Activated CD8-positive, alpha-beta T cell treated with anti-CD3 and anti-CD28 coated beads for 36 hours (primary cell): ENCODE measurements around the gene ATP2A2. TPM values are rescaled to one million over a fixed set of nuclear protein-coding genes. Genes with fewer than 3 reads are reported as not detected.
A peak's percentile ranks its signal among the peaks of the same experiment; 100 is the strongest.

ENCODE experiments used
- ATAC-seq: fragments of 200-7000 bp; cut with Tn5 transposase; one replicate; pipeline ENCODE4 v1.10.0; 2021; ENCODE audit warnings: mild to moderate bottlenecking, moderate library complexity
- CTCF ChIA-PET: fragments of 350-600 bp; sonication (Branson Sonifier 250); formaldehyde crosslinking; loops from one replicate; lab custom pipeline; 2021; ENCODE audit warnings: antibody characterized with exemption; lab: Charles Lee
- POLR2A ChIA-PET: fragments of 350-600 bp; sonication (Branson Sonifier 250); formaldehyde crosslinking; loops from one replicate; lab custom pipeline; 2021; ENCODE audit warnings: antibody characterized with exemption; lab: Charles Lee
- DNase-seq: peaks from one replicate; pipeline ENCODE4 v3.0.0-alpha.2; 2020
- H3K27ac Mint-ChIP-seq: one replicate; pipeline ENCODE4 v1.8.0; 2021; ENCODE audit warnings: mild to moderate bottlenecking, mixed read lengths
- H3K27me3 Mint-ChIP-seq: one replicate; pipeline ENCODE4 v1.8.0; 2021; ENCODE audit warnings: mixed read lengths
- H3K36me3 Mint-ChIP-seq: one replicate; pipeline ENCODE4 v1.8.0; 2021; ENCODE audit warnings: low read depth, mixed read lengths
- H3K4me1 Mint-ChIP-seq: one replicate; pipeline ENCODE4 v1.8.0; 2021; ENCODE audit warnings: low read depth, mixed read lengths
- H3K4me3 Mint-ChIP-seq: one replicate; pipeline ENCODE4 v1.8.0; 2021; ENCODE audit warnings: mild to moderate bottlenecking, moderate library complexity, mixed read lengths
- H3K9me3 Mint-ChIP-seq: one replicate; pipeline ENCODE4 v1.8.0; 2021; ENCODE audit warnings: mixed read lengths
- CTCF ChIP-seq: fragments of 200-600 bp; IDR thresholded peaks from one replicate; pipeline ENCODE4 v1.8.0; 2022; ENCODE audit warnings: antibody characterized with exemption, mild to moderate bottlenecking
- intact Hi-C: fragments of 100-400 bp; cut with micrococcal nuclease; formaldehyde crosslinking; loops from one replicate; pipeline ENCODE4 v1.10.0; 2022
- total RNA-seq, 2 experiments: library from RNA; stranded (reverse); gene quantifications; one replicate each; pipeline ENCODE4 v1.2.3, GENCODE V29; 2021

Gene ATP2A2
- total RNA-seq: 100 to 1,000 TPM; 107 to 111 TPM

GRCh38 chr12:110280779-110281548 is at the start of gene ATP2A2:
Gene ATP2A2, plus strand, starts transcription at chr12:110281247. Its CDS starts 543 bp downstream, at chr12:110281790.
- POLR2A ChIA-PET: interaction anchor here (0.6 to 3.4 kb wide), 23 partner anchors 8 to 383 kb away, joined by 3 to 22 read pairs (median 3); partner anchors contain the start of gene IFT81
- peak; percentile 89 for DNase-seq
- CTCF ChIA-PET: interaction anchor here (0.9 to 4.2 kb wide), 4 partner anchors 15 to 187 kb away, joined by 3 to 17 read pairs (median 4); partner anchors contain the start of genes FAM216A and GPN3
- intact Hi-C loops: no loop called here
- peak; percentile 84 for ATAC-seq
- Mint-ChIP-seq H3K27me3 (peaks cover 3% of the 10 kb centered on the region), H3K4me1 (peaks cover 39% of the 10 kb centered on the region), H3K27ac (peak within 1 kb of the TSS; percentile 88), H3K36me3 (peaks cover 37% of the 10 kb centered on the region), H3K9me3 (no peaks in the 10 kb centered on the region), H3K4me3 (peak within 1 kb of the TSS; percentile 94)
- no peak for TF ChIP-seq CTCF

DNA sequence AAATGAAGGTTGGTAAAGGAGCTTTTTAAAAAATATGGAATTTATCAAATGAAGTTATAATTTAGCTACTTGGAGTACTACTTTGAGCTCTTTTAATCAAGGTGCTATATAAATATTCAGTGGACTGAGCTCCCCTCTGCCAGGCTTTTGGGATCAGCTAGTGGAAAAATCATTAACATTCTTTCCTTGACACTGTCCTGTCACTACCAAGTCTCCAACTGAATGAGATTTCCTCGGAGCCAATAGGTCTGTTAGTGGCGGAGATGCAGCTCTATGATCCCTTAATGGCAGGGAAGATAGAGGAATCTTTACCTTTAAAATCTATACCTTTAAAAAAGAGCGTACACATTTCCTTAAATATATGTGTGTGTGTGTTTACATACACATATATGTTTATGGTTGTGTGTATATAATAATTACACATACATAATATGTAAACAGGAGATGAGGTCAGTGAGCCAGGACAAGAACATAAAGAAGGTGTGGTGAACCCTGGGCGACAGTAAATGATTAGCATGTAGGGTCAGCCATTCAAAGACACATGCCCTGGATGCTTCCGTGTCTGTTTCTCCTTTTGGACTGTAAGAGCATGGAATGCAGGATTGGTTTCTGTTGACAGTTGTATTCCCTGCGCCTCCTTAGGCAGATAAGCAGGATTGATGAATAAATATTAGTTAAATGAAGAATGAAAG is 47.7 kb upstream of the ATP2A2 start:
- ChIA-PET POLR2A (interaction anchor here (0.6 kb wide), 1 partner anchor 929 kb away, joined by 3 read pairs; no protein-coding TSS in a partner anchor), CTCF (interaction anchor here (0.7 kb wide), 1 partner anchor 9 kb away, joined by 3 read pairs; no protein-coding TSS in a partner anchor)
- no peak for TF ChIP-seq CTCF
- H3K4me1 Mint-ChIP-seq: peaks cover 2% of the 10 kb centered on the region
- H3K4me3 Mint-ChIP-seq: no peak overlapping the region
- H3K9me3 Mint-ChIP-seq: no peaks in the 10 kb centered on the region
- no peaks in the 10 kb centered on the region for H3K36me3 Mint-ChIP-seq
- H3K27ac Mint-ChIP-seq: no peak overlapping the region
- no peaks in the 10 kb centered on the region for H3K27me3 Mint-ChIP-seq
- intact Hi-C loops: no loop called here
- no peak for DNase-seq
- ATAC-seq: no peak

DNA sequence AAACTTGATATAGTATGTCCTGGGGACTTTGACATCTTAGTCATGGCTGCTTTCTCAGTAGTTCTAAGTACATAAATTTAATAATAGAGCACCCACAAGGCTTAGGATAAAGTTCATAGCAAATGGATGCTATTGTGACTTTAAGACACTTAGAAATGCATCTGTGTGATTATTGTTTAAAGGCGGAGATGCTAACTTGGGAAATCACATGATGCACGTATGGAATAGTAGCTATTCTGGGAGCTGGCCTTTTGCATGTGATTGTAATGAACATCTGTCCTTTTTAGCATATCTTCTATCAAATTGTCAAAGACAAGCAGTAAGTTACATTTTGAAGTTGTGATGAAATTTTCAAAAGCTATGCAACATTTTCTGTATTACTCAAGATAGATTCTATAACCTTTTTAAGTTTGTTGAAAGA is 46.7 kb upstream of the ATP2A2 start:
- no peak for TF ChIP-seq CTCF
- no peak for ATAC-seq
- no peak overlapping the region for H3K4me3 Mint-ChIP-seq
- H3K4me1 Mint-ChIP-seq: peaks cover 2% of the 10 kb centered on the region
- peaks cover 3% of the 10 kb centered on the region for H3K27me3 Mint-ChIP-seq
- POLR2A ChIA-PET: no interaction called here
- no peak overlapping the region for H3K27ac Mint-ChIP-seq
- DNase-seq: no peak
- H3K36me3 Mint-ChIP-seq: no peaks in the 10 kb centered on the region
- CTCF ChIA-PET: no interaction called here
- no peaks in the 10 kb centered on the region for H3K9me3 Mint-ChIP-seq
- intact Hi-C loops: no loop called here

- TF ChIP-seq CTCF: no peak
These were observed 46.3 kb upstream of the ATP2A2 start for GRCh38 chr12:110234755-110235154.

GRCh38 chr12:110235383-110235782 is 45.7 kb upstream of the ATP2A2 start:
- no peaks in the 10 kb centered on the region for H3K36me3 Mint-ChIP-seq
- H3K27me3 Mint-ChIP-seq: peaks cover 5% of the 10 kb centered on the region
- no peak overlapping the region for H3K4me3 Mint-ChIP-seq
- ChIA-PET CTCF (no interaction called here), POLR2A (no interaction called here)
- DNase-seq: no peak
- TF ChIP-seq CTCF: no peak
- peaks cover 2% of the 10 kb centered on the region for H3K4me1 Mint-ChIP-seq
- no peak for ATAC-seq
- intact Hi-C loops: no loop called here
- H3K9me3 Mint-ChIP-seq: no peaks in the 10 kb centered on the region
- H3K27ac Mint-ChIP-seq: no peak overlapping the region

More at GRCh38 chr12:110234755-110235154, 46.3 kb upstream of the ATP2A2 start:
- intact Hi-C loops: no loop called here
- Mint-ChIP-seq H3K4me3 (no peak overlapping the region), H3K36me3 (no peaks in the 10 kb centered on the region), H3K27ac (no peak overlapping the region), H3K27me3 (peaks cover 3% of the 10 kb centered on the region), H3K9me3 (no peaks in the 10 kb centered on the region), H3K4me1 (peaks cover 2% of the 10 kb centered on the region)
- ChIA-PET POLR2A (no interaction called here), CTCF (no interaction called here)
- ATAC-seq: no peak
- no peak for DNase-seq
